Stimulated activated CD4-positive, alpha-beta T cell treated with anti-CD3 and anti-CD28 coated beads, Interleukin-4, amount 100 ng/mL, for 24 hours (primary cell): ENCODE measurements around the gene HTRA3.

Experiments used
- DNase-seq: peaks from one replicate; pipeline ENCODE4 v3.0.0-alpha.2; 2020

HTRA3 gene

DNA sequence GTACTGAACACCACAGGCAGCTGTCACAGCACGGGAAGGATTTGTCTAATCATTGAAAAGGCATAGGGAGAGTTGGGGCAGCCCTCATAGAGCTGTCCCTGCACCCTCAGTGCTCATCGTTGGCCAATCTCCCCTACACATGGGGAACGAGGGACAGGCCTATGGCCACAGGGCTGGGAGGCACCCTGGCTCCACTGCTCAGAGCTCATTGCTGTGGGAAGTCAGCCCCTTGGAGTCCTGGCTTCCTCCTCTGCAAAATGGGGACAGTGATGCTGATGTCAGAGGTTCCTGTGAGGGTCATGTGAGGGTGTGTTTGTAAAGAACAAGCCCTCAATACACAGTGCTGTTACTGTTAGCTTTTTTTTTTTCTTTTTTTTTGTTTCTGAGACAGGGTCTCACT is 19.3 kb upstream of the HTRA3 start:
- DNase-seq, result no peak

DNA sequence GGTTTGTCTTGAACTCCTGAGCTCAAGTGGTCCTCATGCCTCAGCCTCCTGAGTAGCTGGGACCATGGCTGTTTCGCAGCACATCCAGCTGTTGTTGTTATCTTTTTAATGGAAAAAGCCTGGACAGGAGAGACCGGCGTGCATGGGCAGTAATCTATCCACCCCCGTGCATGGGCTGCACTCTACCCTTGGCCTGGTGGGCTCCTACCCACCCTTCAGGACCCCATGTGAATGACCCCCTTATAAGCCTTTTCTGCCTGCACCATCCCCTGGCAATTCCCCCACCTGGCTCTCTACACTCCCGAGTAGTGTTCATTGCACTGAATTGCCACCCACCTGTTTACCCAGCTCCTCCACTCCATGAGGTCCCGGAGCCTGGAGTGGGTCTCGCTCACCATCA is 18.9 kb upstream of the HTRA3 start:
- no peak for DNase-seq

DNA sequence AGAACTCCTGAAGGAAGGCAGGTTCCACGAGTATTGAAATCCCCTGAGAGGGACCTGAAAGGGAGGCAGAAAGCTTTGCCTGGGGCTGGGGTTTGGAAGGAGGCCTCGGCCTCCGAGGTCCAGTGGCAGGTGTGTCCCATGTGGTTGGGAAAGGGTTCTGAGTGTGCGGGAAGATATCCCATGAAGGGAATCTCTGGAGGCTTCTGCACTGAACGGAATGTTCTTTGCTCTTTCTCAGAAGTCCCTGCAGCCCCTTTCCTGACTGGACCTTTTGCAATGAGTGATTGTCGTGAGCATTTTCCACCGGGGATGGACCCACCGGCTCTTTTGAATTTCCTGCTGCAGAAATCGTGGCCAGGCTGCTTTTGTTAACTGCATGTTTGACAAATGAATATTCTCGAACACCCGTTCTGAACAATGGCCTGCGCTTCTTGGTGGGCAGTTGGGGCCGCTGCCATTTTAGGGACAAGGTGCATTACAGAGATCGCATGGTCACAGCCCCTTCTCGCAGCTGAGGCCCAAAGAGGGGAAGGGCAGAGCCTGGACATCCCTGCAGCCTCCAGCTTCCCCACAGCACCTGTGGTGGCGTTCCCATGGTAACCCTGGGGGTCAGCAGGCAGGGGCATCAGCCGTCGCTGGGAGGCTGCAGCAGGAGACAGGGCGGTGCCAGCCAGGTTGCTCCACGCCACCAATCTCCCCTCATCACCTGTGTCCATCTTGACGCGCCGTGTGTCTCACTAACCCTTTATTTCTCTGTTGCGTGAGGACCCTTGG is 18.3 kb upstream of the HTRA3 start:
- no peak for DNase-seq

DNA sequence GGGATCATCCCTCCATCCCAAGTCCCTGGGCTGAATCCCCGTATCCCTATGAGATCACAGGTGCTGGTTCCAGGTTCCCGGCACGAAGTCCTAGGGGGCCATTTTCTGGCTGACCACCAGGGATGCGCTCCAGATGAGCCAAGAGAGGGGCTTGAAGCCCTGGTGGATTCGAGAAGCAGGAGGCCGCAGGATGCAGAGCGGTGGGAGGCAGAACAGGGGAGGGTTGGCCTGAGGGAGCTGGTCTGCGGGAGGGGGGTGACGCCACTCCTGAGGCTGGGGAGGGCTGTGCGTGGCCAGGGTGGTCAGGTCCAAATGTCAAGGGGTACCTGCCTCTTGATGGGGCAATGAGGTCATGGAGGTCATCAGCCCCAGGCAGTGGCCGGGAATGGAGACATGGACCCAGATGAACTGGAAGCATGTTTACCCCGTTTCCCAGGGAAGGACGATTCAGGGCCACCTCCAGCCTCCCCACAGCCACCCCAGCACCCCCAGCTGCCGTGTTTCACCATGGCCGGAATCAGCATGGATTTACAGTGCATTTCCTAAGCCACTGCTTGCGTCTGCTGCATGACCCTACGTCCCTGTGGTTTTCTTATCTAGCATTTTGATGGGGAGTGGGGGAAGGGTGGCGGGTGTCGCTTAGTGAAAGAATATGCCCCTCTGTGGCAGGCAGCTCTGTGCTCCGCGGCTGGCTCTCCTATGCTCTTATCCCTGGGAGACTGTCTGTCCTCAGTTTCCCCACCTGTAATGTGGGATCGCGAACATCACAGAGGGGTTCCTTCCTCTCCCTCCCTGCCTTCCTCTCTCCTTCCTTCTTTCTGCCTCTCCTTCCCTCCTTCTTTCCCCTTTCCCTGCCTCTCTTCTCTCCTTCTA is 17.0 kb upstream of the HTRA3 start:
- no peak for DNase-seq

DNA sequence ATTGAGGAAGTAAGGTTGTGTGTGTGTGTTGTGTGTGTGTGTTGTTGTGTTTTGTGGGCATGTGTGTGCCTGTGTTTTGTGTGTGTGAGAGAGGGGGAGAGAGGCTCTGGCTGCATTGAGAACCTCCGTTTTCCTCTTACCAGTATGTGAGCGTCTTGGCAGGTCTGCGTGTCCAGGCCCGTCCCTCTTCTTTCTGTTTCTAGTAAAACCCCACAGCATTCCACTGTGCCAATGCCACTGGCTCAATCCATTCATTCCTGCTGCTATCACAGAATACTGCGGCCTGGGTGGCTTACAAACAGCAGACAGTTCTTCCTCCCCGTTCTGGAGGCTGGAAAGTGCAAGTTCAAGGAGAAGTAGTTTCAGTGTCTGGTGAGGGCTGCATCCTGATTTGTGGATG is 15.5 kb upstream of the HTRA3 start:
- DNase-seq, result no peak

DNA sequence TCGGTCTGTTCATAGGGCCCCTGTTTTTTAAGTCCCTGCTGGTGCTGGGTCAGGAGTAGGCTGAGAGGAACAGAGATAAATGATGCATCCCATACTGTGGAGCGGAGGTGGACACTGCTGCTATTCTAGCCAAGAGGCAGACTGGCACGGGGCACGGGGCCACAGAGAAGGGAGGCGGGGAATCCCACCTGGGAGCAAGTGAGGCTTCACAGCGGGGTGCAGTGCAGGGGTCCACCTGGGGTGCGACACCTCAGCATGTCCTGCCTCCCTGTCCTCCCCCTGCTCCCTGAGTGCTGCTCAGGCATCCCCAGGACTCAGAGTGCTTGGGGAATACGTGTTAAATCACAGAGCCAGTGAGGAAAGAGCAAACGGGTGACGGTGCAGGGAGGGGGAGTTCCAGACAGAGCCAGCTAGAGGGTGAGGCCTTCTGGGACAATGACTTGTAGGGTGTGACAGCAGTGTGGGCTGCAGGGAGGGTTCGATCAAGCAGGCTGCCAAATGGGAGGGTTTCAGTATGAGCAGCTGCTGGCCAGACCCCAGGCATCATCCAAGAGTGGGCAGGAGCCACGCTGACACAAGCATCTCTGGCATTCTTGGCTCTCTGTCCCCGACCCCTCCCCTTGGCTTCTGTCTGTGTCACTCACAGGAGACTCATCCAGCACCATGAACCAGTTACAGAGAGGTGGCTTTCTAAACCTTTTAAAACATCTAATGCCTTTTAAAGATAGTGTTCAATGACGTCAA is 13.7 kb upstream of the HTRA3 start:
- DNase-seq, result no peak

DNA sequence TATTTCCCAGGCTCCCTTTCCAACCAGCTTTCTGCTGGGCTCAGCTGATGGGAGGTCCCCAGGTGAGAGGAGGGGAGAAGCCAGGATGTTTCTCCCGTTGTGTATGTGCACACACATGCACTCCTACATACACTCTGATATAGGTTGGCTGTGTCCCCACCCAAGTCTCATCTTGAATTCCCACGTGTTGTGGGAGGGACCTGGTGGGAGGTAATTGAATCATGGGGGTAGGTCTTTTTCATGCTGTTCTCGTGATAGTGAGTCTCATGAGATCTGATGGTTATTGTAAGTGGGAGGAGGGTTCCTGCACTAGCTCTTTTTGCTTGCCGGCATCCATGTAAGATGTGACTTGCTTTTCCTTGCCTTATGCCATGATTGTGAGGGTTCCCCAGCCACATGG is 11.7 kb upstream of the HTRA3 start:
- no peak for DNase-seq

DNA sequence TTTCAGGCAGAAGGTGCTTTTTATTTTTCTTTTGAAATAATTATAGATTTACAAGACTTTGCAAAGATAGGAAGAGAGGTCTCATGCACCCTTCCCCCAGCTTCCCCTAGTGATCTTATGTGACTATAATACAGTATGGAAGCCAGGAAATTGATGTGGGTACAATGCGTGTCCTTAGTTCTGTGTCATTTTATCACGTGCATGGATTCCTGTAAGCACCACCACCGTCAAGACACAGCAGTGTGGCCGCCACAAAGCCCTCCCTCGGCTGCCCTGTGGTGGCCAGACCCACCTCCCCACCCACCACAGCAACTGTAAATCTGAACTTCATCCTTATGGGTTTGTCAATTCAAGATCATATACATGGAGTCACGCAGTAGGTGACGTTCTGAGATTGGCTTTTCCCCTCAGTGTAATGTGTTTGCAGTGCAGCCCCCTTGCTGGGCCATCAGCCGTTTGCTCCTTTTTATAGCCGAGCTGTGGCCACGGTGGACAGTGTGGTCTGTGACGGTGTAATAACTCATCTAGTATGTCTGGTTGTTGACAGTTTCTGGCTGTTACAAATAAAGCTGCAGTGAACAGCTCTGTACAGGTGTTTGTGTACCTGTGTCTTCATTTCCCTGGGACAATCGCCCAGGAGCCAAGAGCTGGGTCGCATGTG is 10.9 kb upstream of the HTRA3 start:
- DNase-seq, result no peak

DNA sequence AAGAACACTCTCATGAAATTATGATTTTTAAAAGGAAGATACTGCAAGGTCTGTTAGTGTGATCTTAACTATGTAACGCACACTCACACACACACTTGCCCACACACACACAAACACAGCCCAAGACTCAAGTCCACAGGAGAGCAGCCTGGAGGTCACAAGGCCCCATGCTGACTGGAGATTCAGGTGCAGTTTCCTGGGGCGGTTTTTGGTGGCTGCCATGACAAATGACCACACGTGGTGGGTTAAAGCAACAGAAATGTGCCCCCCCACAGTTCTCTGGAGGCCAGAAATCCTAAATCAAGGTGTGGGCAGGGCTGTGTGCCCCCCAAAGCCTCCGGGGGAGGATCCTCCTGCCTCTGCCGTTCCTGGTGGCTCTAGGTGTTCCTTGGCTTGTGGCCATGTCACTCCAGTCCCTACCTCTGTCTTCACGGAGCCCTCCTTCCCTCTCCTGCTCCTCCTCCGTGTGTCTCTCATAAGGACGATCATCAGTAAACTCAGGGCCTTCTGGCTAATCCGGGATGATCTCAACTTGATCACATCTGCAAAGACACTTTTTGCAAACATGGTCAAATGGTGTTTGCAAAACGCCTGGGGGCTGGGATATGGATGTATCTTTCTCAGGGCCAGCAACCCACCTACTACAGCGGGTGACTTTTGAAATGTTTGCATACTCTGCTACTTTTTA is 9.7 kb upstream of the HTRA3 start:
- DNase-seq, result no peak

DNA sequence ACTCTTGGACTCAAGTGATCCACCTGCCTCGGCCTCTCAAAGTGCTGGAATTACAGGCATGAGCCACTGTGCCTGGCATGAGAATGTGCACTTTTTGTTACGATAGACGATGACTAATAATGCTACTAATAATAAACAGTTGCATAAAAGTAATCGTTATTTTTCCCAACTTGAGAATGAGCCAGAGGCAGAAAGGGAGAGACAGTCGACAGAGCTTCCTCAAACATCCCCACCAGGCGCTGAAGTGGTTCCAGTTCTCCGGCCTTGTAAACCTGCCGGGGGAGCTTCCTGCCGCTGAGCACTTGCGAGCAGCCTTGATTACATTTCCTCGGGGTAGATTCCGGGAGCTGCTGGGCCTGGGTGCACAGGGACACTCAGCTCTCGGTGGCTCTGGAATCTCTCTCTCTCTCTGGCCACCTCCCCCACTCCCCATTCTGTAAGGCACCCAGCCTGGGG is 8.9 kb upstream of the HTRA3 start:
- no peak for DNase-seq

DNA sequence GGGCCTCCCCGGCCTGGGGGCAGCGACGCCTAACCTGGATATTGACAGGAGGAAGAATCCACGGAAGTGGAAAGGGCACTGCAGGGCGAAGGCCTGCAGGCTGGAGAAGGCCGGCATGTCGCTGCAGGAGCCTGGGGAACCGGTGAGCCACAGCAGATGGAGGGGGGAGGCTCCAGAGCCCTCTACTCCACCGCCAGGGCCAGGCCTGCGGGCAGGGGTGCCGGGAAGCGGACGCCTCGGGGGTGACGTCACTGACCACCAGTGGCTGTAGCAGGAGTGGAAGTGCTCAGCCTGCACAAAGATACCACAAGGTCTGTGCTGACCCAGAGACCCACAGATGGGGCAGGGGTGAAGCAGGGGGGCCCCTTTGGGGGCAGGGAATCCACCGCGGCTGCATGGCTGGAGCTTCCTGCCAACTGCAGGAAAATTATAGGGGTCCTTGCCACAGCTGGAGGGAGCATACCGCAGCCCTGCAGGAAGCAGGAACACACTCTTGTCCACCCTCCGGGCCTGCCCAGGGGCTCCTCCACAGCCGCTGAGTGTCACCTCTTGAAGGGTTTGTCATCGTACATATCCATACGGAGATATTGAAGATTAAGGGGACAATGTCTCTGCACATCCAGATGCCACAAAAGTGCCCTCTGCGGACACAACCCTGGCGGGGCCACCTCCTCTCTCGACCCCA is 7.6 kb upstream of the HTRA3 start:
- no peak for DNase-seq

DNA sequence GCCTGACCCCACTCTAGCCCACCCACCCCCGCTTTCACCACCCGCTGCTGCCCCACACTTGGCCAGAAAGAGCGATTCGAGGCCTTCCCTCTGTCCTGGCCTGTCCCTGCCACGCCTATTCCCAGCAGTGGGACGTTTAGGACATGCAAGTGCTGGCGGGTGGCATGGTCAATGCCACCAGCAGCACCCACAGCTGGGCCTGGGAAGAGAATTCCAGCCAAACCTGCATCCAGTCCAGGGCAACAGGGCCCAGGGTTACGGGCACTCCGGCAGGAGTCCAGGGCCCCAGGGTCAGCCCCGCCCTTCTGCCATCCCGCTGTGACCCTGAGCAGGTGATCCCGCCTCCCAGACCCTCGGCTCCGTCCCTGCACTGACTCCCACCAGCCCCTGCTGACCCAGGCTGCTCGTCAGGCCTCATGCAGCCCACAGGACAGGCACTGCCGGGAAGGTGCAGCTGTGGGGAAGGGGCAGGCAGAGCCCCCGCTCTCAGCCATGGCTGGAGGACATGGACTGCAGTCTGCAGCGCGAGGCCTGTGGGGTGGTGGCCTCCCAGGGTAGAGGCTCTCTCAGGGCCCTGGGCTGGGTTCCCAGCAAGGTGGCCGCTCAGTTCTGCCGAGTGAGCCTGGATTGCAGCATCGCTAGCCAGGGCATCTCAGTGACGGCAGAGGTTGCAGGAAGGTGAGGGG is 6.8 kb upstream of the HTRA3 start:
- DNase-seq, result no peak

DNA sequence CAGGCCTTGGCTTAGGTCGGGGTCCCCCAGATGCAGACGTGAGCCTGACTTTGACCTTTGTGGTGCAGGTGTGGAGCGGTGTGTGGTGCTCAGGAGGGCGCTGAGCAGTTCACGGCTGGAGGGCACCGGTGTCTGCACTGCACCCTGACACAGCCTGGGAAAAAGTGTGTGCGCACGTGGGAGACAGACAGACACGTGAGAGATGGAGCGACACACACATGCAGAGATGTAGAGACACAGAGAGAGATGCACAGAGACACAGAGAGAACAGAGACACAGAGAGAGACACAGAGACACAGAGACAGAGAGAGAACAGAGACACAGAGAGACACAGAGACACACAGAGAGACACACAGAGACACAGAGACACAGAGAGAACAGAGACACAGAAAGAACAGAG is 6.2 kb upstream of the HTRA3 start:
- no peak for DNase-seq

DNA sequence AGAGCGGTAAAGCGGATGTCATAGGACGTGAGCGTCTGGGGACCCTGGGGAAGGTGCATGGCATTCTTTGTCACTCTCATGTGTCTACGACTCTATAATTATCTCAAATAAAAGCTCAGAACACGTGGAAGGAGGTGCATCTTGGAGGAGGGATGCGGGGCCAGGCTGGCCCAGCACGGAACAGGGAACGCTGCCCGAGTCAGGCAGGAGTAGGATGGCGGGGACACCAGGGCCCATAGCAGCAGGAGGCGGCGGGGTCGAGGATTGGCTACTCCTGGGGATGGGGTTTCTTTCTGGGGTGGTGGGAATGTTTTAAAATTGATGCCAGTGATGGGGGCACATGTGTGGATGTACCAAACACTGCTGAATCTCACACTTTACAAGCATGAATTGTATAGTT is 5.4 kb upstream of the HTRA3 start:
- no peak for DNase-seq

DNA sequence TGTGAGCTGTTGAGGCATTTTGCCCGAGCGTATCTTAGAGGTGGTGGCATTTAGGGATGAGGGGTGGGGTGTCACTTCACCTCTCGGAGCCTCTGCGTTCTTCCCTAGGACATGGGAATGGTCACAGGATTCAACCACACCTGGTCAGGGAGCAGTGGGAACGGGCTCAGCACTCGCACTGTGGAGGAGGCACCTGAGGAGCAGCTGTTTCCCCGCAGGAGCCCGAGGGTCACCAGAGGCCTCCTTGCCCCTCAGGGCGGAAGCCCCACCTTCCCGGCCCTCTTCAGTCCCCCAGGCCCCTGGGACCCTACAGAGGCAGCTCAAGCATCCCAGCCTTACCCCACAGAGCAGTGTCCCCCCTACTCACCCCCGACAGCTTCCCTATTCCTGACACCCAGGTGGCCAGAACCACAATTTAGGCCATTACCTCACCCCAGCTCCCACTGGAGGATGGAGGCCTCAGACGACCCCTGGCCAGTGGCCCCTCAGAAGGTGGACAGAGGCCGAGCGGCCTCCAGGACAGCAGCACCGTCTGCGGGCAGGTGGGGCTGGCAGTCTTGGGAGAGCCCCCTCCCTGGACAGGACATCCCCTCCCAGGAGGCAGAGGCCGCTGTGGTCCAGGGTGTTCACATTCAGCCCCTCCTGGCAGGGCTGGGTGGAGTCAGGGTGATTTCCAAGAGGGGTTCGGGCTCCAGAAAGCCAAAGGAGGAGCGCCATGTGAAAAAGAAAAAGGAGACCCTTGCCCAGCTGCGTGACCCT is 4.2 kb upstream of the HTRA3 start:
- no peak for DNase-seq

DNA sequence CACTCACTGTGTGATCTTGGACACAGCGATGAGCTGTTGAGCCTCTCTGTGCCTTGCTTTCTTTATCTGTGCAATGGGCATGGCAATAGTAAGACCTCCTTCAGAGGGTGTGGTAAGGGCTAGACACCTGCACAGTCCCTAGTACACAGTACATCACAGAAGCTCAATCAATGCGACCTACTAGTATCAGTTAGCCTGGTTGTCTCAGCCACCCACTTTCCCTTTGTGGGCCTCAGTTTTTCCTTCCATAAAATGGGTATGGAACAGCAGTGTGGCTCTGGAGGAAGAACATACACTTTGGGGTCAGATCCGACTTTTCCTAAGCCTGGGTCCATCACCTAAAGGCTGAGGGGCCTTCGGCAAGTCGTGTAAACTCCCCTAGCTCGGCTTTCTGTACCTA is 3.5 kb upstream of the HTRA3 start:
- DNase-seq, result no peak

DNA sequence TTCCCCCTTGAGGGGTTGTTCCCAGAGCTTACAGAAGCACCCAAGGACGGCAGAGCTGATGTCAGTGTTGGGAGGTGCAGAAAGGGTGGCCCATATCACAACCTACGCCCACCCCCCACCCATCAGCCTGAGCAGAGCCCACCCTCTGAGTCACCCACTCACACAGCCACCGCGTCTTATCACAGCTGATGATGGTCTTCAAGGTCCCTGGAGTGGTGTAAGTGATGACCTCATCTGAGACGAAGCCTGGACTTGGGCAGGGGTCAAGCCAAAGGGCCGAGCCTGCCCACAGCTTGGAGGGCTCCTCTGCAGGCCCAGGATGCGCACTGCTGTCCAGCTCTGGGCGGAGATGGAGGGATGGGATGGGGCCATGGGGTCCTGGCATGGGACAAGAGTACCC is 3.0 kb upstream of the HTRA3 start:
- DNase-seq, result no peak

DNA sequence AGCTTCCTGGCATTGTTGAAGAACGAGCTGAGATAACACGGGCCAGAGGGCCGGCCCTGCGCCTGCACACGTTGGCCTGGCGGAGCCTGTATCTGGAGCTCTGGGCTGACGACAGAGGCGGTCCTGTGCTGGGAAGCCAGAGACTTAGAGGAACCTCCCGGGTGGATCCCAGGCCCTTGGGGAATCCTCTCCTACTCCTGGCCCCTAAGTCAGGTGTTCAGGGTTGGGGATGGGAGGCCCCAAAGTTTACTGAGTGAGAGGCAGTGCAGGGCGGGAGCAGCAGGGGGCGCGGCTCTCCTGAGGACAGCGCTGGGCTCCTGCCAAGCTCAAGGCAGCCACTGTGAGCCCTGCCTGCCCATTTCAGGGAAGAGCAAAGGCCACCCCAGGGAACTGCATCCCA is 2.5 kb upstream of the HTRA3 start:
- DNase-seq, result peak; percentile 22

DNA sequence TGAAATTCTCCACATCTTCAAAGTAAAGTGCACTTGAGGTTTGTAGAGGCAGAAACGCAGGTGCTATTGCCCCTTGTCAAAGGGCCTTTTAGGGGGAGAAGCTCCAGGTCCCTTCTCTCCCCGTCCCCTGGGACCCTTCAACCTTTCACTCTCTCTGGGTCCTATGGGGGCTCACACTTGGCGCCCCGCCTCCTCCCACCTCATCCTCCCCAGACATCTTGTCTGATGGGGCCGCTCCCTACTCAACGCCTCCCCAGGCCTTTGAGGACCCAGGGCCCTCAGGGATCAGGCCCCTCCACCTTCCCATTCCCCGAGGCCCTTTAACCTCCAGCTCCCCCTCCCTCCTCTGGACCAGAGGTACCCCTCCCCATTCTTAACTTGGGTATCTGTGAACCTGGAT is 1.3 kb upstream of the HTRA3 start:
- no peak for DNase-seq

DNA sequence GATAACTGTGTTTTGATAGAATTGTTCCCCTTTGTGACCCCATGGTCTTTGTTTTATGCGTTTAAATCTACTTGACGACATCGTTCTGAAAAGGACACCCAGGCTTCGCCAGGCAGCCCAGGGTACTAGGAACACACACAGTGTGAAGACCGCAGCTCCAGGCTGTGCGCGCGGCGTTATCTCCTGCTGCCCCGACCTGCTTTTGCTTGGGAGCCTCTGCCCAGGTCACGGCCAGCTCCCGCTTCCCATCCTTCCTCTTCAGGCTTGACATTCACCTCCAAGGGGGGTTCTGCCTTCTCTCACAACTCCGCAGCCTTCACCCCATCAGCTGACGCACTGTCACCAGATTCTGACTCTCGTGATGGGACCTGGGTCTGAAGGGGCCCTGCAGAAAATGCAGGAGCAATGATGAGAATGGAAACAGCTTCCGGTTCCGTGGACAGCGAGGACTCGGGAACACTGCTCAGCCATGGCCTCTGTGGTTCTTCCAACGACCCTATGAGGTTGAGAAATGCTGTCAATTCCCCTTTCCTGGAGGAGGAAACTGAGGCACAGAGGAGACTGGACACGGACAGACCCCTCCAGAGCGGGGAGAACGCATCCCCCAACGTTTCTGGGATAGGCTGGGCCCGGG is 536 bp upstream of the HTRA3 start:
- no peak for DNase-seq
